HG03558 (cell line): ENCODE data around the gene SLC13A3.

Source experiments
- ATAC-seq: cut with Tn5 transposase; IDR thresholded peaks from one replicate; pipeline ENCODE4 v1.9.1; 2021; ENCODE audit warnings: moderate number of reproducible peaks; ENCODE audit not compliant: unreplicated experiment; ENCODE audit errors: extremely low read depth

The SLC13A3 gene

GRCh38 chr20:46607849-46608497 is 43.3 kb downstream of the SLC13A3 start:
- ATAC-seq, result no peak

- no peak for ATAC-seq
Measured at GRCh38 chr20:46607191-46607848, 43.9 kb downstream of the SLC13A3 start.

- no peak for ATAC-seq
Measured at GRCh38 chr20:46606817-46607190, 44.5 kb downstream of the SLC13A3 start.

- ATAC-seq, result no peak
Measured at GRCh38 chr20:46605978-46606816, 45.1 kb downstream of the SLC13A3 start.

GRCh38 chr20:46605181-46605580 is 46.1 kb downstream of the SLC13A3 start:
- no peak for ATAC-seq

- no peak for ATAC-seq
Measured at GRCh38 chr20:46604551-46605133, 46.6 kb downstream of the SLC13A3 start.

GRCh38 chr20:46602429-46602828 is 48.8 kb downstream of the SLC13A3 start:
- ATAC-seq, result no peak

GRCh38 chr20:46601603-46602122 is 49.6 kb downstream of the SLC13A3 start:
- ATAC-seq, result no peak

- ATAC-seq, result no peak
Measured at GRCh38 chr20:46600286-46600752, 50.9 kb downstream of the SLC13A3 start.

- ATAC-seq, result no peak
Measured at GRCh38 chr20:46599227-46599987, 51.9 kb downstream of the SLC13A3 start.

GRCh38 chr20:46595933-46596332 is 55.3 kb downstream of the SLC13A3 start:
- no peak for ATAC-seq

GRCh38 chr20:46594725-46595124 is 56.5 kb downstream of the SLC13A3 start:
- ATAC-seq, result no peak

GRCh38 chr20:46592580-46593362 is 58.5 kb downstream of the SLC13A3 start:
- no peak for ATAC-seq

- ATAC-seq, result no peak
Measured at GRCh38 chr20:46590443-46590842, 60.8 kb downstream of the SLC13A3 start.

- ATAC-seq, result no peak
Measured at GRCh38 chr20:46588532-46589511, 62.4 kb downstream of the SLC13A3 start.

GRCh38 chr20:46587986-46588385 is 63.3 kb downstream of the SLC13A3 start:
- ATAC-seq, result no peak

GRCh38 chr20:46586724-46587123 is 64.5 kb downstream of the SLC13A3 start:
- ATAC-seq, result no peak

- ATAC-seq, result no peak
Measured at GRCh38 chr20:46584508-46584907, 66.8 kb downstream of the SLC13A3 start.
